ENCODE results near the gene ATP2A1.

Gene ATP2A1

DNA sequence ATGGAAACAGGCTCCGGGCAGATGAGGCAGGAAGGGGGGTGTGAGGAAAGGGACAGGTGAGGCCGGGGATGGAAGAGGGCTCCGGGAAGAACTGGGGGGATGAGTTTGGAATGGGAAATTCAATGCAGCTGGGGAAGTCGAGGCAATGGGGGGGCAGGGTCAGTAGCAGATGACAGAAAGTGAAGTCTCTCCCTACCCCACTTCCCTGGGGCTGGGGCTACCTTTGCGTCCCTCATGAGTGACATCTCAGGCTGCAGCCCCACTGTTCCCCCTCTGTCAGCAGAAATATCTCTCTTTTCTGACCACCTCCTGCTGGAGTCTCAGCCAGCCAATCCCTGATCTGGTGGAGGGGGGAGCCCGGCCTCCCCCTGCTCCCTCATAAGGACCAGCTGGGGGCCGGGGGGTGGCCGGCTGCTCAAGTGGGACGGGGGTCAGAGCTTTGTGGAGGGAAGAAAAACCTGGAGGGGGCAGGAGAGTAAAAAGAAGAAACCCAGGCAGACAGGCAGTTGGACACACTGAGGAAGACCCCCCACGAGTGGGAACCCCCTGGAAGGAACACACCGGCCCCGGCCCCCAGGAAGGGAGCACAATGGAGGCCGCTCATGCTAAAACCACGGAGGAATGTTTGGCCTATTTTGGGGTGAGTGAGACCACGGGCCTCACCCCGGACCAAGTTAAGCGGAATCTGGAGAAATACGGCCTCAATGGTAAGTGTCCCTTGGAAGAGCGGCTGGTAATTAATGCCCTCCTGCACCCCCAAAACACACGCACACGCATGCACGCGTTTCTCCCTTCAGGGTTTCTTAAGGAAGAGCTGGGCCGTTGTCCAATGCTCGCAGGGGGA, at the start of gene ATP2A1:
Gene ATP2A1, plus strand, starts transcription at position 406 of the 844 bp plus-strand sequence. Its CDS starts 184 bp downstream, at position 590.
- DNase-seq, result no peak

DNA sequence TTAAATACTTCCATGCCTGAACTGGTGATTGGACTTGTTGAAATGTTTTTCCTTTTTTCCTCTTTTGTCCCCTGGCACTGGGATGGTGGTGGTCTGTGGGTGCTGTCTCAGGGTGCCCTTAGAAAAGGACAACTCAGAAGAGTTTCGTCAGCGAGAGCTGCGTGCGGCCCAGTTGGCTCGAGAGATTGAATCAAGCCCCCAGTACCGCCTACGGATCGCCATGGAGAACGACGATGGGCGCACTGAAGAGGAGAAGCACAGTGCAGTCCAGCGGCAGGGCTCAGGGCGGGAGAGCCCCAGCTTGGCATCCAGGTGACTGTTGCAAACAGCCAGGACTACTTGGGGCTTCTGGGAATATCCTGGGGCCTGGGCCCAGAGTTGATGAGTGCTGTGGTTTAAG, 48.5 kb upstream of the ATP2A1 start:
- DNase-seq, result no peak

DNA sequence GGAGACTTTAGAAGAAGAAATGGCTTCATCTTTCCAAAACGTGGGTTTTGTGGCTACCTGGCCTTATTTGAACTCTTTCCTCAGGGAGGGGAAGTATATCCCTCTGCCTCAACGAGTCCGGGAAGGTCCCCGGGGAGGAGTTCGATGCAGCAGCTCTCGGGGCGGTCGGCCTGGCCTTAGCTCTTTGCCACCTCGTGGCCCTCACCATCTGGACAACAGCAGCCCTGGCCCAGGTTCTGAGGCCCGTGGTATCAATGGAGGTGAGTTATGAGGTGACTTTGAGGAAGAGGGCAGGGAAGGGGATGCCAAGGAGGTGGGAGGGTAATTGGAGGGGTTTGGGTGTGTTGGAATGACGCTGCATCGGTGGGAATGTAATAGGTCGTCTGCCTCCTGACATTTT, 47.8 kb upstream of the ATP2A1 start:
- no peak for DNase-seq

DNA sequence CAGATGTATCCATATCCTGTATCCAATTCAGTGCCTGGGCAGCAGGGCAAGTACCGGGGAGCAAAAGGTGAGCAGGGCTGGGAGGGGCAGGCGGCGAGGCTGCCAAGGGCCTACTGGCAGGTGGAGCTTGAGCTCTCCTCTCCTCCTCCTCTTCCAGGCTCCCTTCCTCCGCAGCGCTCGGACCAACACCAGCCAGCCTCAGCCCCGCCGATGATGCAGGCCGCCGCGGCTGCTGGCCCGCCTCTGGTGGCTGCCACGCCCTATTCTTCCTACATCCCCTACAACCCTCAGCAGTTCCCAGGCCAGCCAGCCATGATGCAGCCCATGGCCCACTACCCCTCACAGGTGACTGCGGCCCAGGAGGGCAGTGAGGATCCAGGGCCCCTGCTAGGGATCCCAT, 43.9 kb upstream of the ATP2A1 start:
- DNase-seq, result no peak

DNA sequence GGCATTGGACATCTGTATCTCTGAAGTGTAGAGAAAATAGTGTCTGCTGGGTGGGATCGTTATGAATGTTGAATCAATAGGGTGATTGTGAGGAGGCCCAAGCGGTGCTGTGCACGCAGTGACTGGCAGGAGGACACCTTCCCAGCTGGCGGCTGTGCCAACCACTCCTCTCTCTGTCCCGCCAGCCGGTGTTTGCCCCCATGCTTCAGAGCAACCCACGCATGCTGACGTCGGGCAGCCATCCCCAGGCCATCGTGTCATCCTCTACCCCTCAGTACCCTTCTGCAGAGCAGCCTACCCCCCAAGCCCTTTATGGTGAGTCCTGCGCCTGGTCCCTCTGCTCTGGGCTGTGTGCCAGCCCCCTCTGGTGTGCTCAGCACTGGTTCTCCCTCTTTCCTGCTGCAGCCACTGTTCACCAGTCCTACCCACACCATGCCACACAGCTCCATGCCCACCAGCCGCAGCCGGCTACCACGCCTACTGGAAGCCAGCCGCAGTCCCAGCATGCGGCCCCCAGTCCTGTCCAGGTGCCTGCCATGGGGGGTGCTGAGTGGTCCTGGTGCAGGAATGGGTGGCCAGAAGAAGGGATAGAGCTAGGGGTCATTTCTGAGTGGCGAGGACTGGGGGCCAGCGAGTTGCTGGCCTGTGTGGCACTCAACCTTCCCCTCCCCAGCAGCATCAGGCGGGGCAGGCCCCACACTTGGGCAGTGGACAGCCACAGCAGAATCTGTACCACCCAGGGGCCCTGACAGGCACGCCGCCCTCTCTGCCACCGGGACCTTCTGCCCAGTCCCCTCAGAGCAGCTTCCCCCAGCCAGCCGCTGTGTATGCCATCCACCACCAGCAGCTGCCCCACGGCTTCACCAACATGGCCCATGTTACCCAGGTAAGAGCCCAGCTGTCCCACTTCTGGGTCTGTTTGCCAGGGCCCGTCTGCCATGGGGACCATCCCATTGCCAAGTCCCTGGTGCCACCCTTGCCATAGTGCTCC, 43.1 kb upstream of the ATP2A1 start:
- DNase-seq, result no peak

DNA sequence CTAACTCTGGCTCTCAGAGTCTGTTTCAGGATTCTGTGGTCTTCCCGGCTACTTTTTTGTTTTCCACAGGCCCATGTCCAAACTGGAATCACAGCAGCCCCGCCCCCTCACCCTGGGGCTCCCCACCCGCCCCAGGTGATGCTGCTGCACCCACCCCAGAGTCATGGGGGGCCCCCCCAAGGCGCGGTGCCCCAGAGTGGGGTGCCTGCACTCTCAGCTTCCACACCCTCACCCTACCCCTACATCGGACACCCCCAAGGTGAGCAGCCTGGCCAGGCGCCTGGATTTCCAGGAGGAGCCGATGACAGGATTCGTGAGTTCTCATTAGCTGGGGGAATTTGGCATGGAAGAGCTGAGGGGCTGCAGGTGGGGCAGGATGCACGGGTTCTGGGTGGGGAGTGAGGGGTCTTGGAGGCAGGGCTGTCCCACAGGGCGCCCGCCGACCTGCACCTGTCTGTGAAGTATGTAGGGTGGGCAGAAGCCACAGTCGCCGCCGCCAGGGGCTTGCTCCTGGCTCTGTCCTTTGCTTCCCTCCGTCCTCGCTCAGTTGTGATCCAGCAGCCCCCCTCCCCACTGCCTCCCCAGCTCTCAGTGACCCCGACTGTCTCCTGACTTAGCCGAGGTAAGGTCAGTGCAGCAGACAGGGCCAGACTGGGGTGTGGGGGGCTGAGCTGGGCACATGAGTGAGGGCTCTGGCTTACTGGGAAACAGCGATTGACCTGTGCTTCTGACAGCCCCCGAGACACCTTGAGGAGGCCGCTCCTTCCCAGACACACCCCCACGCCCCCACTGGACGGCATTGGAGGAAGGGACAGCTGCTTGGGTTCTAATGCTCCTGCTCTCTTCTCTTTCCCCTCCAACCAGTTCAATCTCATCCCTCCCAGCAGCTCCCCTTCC, 42.2 kb upstream of the ATP2A1 start:
- DNase-seq, result no peak

DNA sequence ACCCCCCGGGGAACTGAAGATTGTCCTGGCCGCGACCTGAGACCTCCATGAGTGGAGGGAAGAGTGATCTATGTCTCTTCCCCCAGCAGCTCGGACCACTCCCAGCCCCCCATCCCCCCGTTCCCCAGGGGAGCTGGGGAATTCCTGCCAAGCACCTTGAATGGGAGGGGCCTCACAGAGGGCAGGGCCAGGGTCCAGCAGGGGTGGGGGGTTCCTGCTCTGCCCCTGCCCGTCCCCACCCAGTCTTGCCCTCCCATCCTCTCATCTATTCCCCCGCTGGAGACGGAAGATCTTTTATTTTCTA, 41.6 kb upstream of the ATP2A1 start:
- no peak for DNase-seq

DNA sequence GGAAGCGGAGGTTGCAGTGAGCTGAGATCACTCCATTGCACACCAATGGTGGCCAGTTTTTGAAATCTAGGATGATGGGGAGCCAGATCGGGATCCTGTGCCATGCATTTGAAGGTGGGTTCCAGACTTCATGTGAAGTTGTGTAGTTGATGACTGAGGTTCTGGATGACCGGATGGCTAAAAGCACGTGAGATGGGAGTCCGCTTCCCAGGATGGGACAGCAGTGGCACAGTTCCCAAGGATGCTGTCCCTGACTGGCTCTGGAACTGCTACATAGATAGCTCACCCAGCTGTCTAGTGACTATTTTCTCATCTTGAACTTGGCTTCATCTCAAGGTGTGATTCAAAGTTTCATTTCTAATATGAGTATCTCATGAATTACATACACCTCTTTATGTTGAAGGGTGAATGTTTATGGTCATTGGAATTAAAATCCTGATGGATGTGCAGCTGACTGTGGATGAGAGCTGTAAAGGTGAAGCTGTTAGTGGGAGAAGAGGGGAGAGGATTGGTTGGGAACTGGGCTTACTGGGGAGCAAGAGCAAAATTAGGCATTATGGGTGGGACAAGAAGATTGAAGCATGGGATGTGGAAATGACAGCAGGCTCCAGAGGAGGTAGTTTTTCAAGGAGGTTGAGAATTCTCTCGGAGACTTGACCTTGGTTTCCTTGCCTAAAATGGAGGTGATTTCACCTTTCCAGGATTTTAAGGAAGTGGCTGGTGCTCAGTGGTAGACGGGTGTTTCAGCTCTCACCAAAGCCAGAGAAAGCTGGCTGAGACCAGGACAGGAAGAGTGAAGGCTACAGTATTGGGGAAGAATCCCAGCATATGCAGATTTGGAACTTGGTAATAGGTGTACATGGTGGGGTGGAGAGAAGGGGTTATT, 40.4 kb upstream of the ATP2A1 start:
- no peak for DNase-seq

DNA sequence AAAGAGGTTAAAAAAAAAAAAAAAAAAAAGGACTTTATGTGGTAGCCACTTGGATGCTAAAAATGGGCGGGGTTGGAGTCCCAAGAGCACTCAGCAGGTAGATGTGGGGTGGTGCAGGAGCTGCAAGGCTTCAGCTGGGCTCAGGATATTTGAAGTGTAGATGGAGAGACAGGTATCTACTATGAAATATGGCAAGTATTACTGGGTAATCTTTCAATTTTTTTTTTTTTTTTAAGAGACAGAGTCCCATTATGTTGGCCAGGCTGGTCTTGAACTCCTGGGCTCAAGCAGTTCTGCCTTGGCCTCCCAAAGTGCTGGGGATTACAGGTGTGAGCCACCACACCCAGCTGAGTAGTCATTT, 39.8 kb upstream of the ATP2A1 start:
- DNase-seq, result no peak

DNA sequence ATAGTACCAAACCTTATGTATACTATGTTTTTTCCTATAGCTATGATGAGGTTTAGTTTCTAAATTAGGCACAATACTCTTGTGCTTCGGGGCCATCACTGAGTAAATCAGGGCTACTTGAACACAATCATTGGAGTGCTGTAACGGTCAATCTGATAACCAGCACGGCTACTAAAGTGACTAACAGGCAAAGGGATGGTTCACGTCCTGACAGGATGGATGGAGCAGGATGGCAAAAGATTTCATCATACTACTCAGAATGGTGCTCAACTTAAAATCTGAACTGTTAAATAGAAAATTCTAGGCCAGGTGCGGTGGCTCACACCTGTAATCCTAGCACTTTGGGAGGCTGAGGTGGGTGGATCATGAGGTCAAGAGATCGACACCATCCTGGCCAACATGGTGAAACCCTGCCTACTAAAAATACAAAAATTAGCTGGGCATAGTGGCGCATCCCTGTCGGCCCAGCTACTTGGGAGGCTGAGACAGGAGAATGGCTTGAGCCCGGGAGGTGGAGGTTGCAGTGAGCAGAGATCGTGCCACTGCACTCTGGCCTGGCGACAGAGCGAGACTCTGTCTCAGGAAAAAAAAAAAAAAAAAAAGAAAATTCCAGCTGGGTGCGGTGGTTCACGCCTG, 39.2 kb upstream of the ATP2A1 start:
- DNase-seq, result no peak

DNA sequence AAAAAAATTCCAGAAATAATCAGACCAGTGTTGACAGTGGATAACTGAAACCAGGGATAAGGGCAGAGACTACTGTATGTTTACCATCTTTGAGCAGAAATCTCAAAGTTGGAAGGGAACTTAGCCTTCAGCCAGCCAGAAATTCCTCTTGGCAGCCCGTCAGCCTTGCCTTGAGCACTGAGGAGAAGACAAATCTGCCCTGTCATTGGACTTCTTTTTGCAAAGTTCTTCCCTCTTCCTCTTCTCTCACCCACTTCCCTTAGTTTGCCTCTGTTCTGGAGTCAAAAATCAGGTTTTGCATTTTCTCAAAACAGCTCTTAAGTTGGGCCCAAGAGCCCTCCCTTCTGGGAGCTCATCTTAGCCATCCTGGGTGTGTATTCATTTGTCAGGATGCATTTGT, 38.4 kb upstream of the ATP2A1 start:
- no peak for DNase-seq

DNA sequence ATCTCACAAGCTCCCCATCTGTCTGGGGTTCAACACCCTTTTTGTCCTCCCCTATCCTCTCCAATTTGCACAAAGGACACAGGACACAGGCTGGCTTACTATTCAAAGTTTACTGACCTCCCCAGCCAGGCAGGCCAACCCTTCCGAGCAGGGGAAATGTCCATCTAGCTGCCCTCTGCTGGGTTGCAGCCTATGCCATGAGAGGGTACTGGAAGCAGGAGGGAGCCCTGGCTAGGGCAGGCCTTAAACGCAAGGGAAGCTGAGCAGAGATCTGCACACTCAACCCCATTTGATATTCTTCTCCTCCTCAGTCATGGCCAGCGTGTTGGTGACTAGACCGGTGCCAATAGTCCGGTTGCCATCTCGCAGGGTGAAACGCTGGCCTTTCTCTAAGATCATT, 35.6 kb upstream of the ATP2A1 start:
- DNase-seq, result no peak

DNA sequence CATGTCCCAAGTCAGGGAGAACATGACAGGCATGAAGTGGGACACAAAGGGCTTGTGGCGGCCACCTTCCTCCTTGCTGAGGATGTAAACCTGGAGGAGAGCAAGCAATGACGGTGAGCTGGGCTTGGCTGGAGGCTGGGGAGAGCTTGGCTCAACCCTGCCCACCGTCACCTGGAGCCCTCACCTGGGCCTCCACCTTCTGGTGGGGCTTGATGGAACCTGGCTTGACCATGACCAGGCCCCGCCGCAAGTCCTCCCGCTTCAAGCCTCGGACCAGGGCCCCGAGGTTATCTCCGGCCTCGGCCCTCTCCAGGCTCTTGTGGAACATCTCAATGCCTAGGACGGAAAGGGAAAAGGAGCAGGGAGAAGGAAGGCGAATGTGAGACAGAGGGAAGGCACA, 34.5 kb upstream of the ATP2A1 start:
- no peak for DNase-seq

DNA sequence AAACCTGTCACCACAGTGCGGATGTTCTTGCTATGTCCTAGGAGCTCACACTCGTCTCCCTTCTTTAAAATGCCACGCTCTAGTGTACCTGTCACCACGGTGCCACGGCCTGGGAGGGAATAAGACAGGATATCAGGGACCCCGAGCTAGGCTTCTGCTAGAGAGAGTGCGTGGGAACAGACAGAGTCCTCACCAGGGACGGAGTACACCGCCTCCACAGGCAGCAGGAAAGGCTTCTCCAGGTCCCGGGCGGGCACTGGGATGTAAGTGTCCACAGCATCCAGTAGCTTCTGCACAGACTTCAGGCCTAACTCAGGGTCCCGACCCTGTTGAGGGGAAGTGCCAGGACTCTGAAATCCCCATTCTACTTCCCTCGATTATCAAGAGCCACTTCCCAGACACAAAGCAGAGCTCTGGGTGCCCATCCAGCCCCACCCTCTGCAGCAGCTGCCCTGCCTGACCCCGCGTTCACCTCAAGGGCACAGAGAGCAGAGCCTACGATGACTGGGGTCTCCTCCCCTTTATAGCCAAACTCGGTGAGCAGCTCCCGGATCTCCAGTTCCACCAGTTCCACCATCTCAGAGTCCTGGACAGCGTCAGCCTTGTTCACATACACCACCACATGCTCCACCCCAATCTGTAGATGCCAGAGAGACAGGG, 33.9 kb upstream of the ATP2A1 start:
- DNase-seq, result no peak

DNA sequence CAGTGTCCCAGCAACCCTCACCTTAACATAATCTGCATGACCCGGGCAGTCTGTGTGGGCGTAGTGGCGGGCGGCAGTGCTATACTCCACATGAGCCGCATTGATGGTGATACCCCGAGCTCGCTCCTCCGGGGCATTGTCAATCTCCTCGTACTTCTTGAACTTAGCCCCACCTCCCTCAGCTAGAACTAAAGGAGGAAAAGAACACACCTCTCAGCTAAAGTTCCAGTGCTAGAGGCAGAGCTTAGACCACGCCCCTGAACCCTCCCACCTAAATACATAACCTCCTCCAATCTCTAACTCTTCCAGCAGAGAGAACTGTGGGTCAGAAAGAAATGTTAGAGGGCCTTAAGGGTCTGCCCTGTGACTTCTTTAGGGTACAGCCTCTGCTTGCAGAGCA, 33.0 kb upstream of the ATP2A1 start:
- peak; percentile 9 for DNase-seq

DNA sequence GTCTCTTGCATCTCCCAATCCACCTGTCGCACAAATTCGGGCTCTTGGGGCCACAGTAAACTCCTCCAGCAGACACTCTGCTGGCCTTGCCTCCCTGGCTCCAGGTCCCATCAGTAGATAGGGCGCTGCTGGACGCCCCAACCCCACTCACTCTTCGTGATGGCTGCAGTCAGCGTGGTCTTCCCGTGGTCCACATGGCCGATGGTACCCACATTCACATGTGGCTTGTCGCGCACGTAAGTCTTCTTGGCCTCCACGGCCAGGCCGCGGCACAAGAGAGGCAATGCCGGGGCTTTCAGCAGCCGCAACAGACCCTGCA, 32.6 kb upstream of the ATP2A1 start:
- DNase-seq, result no peak

DNA sequence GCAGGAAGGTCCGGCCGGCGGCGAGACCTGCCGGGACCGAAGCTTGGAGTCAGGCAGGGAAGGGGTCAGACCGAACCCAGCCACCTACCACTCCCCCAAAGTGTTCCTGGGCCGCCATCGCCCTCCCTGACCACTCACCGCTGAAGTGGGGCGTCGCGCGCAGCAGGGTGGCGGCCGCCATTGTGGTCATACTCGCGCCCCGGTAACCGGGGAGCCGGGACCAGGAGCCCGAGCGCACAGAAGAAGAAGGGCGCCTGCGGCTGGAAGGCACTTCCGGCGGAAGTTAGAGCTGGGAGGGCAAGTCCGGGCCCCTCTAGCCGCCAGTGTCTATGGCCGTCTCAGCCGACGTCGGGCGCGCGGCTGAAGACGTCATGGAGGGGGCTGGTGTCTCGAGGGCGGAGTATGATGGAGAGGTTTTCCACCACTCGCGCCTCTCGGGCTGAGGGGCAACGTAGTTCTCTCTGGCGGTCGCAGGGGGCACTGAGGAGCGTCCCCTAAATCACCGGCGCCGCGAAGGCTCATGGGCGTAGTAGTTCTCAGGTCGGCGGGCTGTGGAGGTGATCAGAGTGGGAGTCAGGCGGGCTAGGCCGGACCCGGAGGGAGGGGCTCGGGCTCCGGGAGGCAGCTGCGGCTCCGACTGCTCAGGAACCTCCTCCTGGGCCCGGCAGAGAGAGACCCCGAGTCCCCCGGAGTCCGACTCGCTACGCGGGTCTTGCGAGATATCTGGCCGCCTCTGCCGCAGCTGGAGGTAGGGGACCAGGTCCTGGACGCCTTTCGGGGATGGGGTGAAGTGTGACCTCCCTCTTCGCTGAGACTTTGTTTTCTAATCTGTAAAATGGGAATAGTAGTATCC, 32.0 kb upstream of the ATP2A1 start, which contains the start of gene TUFM:
Gene TUFM, minus strand, starts transcription at position 269 of the 853 bp plus-strand sequence. Its CDS starts 79 bp downstream, at position 190.
- DNase-seq, result peak; percentile 99

DNA sequence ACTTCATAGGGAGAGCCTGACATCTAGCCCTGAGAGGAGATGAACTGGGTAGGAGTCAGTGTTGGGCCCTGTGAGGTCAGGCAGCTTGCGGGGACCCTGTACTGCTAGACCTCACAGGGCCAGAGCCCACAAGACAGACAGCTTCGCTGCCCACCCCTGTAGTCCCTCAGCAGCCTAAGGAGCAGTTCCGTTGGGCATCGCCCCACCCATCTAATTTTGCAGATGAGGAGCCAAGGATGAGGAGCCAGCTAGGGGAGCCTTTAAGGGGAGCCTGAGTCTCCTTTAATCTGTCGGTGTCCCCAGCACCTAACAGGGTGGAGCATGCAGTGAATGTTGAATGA, 31.4 kb upstream of the ATP2A1 start:
- DNase-seq, result no peak

DNA sequence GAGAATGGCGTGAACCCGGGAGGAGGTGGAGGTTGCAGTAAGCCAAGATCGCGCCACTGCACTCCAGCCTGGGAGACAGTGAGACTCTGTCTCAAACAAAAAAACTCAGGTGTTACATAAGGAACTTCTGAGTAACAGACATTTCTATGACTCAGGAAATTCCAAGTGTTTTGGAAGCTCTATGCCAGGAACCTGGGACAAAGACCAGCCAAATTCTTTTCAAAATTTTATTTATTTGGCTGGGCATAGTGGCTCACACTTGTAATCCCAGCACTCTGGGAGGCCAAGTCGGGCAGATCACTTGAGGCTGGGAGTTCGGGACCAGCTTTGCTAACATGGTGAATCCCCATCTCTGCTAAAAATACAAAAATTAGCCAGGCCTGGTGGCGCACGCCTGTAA, 19.9 kb upstream of the ATP2A1 start:
- no peak for DNase-seq

DNA sequence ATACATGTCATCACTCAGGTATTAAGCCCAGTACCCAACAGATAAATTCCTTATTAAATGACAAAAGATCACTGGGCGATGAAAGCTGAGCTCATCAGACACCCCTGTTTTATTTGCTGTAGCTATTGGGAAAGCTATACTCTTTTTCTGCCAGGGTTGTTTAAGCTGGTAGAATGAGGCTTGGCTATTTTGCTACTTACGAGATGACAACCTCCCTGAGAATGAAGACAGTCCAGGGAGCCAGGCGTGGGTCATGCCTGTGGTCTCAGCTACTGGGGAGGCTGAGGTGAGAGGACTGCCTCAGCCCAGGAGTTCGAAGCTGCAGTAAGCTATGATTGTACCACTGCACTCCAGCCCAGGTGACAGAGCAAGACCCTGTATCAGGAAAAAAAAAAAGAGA, 19.0 kb upstream of the ATP2A1 start:
- DNase-seq, result no peak

Data from NCI-H345 (cell line).